Stimulated activated CD8-positive, alpha-beta memory T cell treated with anti-CD3 and anti-CD28 coated beads, Interleukin-7, amount 100 ng/mL, for 4 hours (primary cell): ENCODE results near the gene MUC5AC.
"Not testable (repeated sequence)": the region's sequence is repeated elsewhere in the genome, so short reads cannot be mapped to it uniquely, and the experiment has no call there.

Source experiments
- DNase-seq, 2 donors: peaks; one replicate each; pipeline ENCODE4 v3.0.0-alpha.2; 2020; ENCODE audit warnings: low read depth in 2 of 2

The MUC5AC gene

GRCh38 chr11:1205987-1206331 is 48.2 kb downstream of the MUC5AC start:
- no peak for DNase-seq

DNA sequence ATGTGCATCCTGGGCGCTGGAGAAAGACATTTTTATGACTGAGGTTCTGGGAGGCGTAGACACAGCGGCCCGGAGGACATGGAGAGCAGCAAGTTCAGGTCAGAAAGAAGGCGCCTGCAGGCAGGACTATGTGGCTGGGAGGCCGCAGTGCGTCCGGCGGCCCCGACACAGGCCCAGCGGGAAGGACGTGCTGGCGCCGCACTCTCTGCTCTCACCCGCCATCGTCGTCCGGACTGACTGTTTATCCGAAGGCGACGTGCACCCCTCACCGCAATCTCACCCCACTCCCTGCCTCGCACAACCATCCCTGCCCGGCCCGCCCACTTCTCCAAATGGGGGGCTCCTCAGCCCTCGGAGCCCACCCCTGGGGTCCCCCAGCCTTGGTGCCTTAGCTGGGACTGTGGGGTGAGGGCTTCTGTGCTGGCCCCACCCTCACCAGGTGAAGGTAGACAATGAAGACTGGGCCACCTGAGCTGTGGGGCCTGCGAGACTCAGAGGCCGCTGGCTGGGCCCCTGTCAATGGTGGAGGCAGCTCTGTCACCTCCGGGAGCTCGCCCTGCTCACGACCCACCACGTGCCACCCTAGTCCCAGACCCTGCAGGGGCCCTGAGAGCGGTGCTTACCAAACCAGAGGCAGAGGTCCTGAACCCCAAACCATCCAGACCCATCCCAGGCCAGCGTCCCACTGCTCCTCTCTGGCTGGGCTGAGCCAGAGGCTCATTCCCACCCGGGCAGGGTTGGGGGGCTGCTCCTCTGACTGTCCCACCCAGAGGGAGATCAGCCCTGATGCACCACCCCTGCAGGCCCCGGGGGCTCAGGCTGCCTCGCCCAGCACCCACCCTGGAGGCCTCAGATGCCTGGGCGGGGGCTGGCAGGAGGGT is 48.9 kb downstream of the MUC5AC start:
- no peak for DNase-seq

- DNase-seq: no peak
Measured at GRCh38 chr11:1207401-1208143, 49.8 kb downstream of the MUC5AC start.

DNA sequence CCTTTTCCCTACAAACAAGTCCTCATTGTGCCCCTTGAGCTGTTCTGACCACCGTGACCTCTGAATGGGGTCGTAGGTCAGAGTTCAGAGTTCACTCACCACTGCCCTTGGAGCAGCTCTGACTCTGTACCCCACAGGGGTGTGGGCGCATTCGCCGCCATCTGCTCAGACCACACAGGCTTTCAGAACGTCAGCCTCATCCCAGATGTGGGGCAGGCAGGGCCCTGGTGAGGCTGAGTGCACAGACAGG is 50.3 kb downstream of the MUC5AC start:
- no peak for DNase-seq

DNA sequence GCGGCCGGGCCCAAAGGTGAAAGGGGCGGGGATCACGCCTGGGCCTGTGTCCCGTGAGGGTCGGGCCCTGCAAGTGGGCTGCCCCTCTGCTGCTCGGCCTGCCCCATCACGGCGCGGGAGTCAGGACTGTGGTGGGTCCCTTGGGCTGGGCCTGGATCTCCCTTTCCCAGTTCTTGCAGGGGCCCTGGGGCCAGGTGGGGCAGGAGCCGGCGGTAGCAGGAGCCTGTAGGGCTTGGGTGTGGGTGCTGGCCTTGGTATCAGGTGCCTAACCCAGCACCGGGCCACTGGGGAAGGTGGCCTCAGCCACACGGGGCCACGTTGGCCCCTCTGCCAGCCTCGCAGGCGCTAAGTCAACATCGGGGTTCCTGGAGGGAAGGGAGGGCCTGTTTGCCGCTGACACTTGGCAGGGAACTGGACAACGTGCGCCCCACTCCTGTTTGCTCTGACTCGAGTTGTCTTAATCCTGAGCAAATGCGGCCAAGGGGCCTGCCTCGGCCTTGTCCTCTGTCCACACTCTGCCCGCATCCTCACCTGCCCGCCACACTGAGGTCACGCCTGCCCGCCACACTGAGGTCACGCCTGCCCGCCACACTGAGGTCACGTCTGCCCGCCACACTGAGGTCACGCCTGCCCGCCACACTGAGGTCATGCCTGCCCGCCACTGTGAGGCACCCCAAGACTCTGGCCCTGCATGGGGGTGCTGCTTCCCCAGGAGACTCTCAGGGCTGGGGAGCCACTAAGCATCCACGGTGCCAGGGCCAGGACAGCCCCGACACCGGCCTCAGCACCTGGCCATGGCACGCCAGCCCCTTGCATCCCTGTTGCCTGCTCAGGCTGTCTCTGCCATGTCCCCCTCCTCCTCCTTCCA is 50.9 kb downstream of the MUC5AC start:
- DNase-seq: no peak

GRCh38 chr11:1209371-1210057 is 51.8 kb downstream of the MUC5AC start:
- no peak for DNase-seq

DNA sequence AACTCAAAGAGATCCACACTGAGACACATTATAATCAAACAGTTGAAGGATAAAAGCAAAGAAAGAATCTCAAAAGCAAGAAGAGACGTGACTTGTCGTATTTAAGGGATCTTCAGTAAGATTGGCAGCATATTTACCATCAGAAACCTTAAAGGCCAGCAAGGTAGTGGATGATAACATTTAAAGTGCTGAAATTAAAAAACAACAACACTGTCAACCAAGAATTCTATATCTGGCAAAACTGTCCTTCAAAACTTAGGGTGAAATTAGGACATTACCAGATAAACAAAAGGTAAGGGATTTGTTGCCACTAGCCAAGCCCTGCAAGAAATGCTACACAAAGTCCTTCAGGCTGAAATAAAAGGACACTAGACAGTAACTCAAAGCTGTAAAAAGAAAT is 54.1 kb downstream of the MUC5AC start:
- no peak for DNase-seq

DNA sequence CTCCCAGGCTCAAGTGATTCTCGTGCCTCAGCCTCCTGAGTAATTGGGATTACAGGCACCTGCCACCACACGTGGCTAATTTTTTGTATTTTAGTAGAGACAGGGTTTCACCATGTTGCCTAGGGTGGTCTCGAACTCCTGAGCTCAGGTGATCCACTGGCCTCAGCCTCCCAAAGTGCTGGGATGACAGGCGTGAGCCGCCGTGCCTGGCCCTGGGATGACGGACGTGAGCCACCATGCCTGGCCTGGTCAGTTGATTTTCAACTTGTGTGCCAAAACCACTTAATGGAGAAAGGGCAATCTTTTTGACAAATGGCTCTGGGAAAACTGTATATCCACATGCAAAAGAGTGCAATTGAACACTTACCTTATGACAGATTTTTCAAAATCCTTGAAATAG is 58.1 kb downstream of the MUC5AC start:
- DNase-seq: not testable (repeated sequence)

DNA sequence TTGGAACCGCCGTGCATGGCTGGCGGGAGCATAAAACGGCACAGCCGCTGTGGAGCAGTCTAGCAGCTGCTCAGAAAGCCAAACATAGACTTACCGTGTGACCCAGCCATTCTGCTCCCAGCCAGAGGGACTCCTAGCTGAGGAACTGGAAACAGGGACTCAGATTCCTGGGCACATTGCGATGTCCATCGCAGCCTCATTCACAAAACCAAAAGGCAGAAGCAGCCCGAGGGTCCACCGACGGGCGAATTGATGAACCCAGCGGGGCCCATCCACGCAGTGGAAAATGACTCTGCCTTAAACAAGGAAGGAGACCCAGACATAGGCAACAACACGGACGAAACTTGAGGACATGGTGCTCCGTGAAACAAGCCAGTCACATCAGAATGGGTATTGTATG is 59.4 kb downstream of the MUC5AC start:
- DNase-seq: no peak

DNA sequence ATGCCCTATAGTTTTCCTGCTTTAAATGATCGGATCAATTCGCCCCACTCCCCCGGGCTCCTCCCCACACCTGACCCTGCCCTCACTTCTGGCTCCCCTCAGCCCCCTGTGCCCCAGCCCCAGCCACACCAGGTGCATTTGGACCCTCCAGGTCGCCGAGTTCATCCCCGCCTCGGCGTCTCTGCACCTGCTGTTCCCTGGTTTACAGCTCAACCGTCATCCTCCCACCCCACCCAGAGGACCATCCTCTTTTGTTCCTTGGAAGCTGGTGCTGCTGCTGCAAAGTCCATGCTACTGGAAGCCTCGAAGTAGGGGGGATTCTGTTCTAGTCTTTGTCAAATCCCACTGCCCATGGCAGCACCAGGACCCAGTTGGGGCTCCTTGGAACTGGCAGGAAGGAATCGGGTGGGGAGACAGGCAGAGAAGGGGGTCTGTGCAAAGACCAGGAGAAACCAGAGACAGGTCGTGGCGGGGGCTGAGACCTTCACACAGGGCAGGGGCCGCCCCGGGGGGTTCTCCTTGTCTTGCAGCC is 60.6 kb downstream of the MUC5AC start:
- DNase-seq: no peak

DNA sequence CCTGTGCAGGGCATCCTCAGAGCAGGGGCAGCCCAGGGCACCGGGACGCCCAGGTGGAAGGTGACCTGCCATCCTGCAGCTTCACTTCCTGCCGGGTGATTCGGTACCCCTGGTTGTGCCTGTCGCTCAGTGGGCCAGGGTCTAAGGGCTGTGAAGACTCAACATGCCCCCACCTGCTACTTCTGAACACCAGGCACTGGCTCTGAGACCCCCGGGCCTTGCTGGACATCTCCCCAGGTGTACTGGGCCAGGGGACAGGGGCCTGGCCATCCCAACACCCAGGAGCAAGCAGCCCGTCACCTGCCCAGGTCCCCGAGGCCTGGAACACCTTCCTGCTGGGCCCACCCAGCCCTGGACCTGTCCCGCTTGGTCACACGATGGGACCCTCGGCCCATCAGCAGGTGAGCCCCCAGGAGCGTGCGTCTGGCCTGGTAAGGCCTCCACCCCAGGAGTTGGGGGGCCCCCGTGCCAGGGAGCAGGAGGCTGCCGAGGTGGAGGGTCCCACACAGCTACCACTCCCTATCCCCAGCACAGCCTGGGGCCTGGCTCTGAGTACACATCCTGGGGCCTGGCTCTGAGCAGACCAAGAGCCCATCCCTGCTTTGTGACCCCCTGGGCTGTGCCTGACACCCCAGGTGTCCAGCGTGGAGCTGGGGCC is 61.2 kb downstream of the MUC5AC start:
- DNase-seq: no peak

GRCh38 chr11:1219446-1219833 is 61.7 kb downstream of the MUC5AC start:
- DNase-seq: no peak

- no peak for DNase-seq
Measured at GRCh38 chr11:1219834-1220815, 62.4 kb downstream of the MUC5AC start.

DNA sequence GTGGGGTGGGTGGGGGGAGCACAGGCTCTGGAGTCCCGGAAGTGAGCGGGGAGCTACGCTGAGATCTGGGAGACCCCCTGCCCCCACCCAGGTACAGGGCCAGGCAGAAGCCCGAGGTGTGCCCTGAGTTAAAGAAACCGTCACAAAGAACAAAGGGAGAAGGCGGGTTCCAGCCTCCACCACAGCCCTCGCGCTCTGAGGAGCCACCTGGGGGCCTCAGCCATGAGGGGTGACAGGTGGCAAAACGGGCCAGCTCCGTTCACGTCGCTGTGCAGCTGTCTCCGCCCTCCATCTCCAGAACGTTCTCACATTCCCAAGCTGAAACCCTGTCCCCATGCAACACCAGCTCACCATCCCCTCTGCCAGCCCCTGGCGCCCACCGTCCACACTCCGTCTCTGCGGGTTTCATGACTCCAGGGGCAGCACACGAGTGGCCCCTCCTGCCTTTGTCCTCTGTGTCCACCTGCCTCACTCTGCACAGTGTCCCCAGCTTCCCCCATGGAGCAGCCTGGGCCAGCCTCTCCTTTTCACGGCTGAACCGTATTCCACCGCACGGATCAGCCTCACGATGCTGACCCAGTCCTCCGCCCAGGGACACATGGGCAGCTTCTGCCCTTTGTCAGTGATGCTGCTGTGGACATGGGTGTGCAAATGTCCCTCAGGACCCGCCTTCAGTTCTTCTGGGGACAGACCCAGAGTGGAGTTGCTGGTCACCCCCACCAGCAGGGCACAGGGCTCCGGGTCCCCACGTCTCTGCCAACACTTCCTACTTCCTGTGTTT is 63.4 kb downstream of the MUC5AC start:
- DNase-seq: no peak

DNA sequence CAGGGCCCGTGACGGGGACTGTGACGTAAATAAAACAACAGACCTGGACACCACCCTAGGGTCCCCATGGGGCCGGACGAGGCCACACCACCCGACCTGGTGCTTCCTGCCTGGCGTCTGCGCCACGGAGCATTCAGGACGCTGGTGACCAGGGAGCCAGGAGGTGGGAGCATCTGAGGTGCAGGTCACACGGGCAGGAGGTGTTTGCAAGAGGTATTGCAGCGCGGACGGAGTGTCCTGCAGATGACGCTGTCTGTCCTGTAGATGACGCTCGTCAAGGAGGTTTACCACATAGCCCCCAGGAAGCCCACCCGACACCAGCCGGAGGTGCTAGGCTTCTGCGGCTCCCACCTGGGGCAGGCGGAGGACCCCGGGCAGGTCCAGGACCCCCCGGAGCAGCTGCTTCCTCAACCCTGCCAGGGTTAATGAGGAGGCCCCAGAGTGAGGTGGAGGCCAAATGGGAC is 64.1 kb downstream of the MUC5AC start:
- no peak for DNase-seq

DNA sequence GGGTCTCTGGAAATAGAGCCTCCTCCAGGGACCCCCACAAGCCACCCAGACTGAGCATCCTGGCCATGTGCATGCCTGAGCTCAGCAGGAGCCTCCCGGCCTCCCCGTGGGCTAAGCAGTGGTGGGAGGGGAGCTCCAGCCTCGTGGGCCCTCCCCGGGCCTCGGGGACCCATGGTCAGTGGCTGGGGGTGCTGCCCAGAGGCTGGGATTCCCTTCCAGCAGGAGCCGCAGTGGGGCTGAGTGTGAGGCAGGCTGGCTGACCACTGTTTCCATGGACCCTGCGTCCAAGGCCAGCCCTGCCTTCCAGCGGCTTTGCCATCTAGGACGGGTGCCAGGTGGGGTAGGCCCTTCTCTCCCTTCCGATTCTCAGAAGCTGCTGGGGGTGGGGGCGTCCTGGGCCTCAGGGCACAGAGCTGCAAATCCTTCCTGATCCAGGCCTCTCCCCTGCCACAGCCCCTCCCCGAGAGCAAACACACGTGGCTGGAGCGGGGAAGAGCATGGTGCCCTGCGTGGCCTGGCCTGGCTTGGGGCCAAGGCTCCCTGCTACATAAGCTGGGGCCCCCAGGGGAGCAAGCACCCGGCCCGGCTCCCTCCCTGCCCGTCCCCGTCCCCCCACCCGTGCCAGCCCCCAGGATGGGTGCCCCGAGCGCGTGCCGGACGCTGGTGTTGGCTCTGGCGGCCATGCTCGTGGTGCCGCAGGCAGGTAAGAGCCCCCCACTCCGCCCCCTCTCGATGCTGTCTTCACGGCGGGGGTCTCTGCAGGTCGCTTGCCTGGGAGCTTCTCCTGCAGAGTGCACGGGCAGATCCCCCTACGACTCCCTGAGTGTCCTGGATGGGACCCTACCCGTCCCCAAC is 65.0 kb downstream of the MUC5AC start, which contains the start of gene MUC5B:
MUC5B (plus strand) TSS at position 576 of the 855 bp plus-strand sequence; CDS start at position 634, 58 bp downstream.
- DNase-seq: no peak

- no peak for DNase-seq
Measured at GRCh38 chr11:1223346-1224110, 65.8 kb downstream of the MUC5AC start.
